Middle frontal gyrus (tissue), 1 donor: ENCODE data around the gene FUBP1.
"Not testable (repeated sequence)": the region's sequence is repeated elsewhere in the genome, so short reads cannot be mapped to it uniquely, and the experiment has no call there.

Experiments
- DNase-seq: peaks from one replicate; pipeline ENCODE4 v3.0.0-alpha.2; 2015; ENCODE audit warnings: low spot score; ENCODE audit errors: extremely low spot score

The FUBP1 gene

GRCh38 chr1:77989744-77990143 is 10.9 kb upstream of the FUBP1 start:
- DNase-seq, result no peak

DNA sequence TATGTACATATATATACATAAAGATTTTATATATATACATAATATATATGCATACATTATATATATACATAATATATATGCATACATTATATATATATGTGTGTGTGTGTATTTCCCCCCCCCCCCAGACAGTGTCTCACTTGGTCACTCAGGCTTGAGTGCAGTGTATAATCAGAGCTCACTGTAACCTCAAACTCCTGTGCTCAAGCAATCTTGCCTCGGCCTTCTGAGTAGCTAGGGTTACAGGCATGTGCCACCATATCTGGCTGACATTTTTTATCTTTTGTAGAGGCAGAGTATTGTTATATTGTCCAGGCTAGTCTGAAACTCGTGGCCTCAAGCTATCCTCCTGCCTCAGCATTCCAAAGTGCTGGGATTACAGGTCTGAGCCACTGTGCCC is 9.0 kb upstream of the FUBP1 start:
- DNase-seq, result no peak

- no peak for DNase-seq
Measured at GRCh38 chr1:77986810-77987209, 7.9 kb upstream of the FUBP1 start.

DNA sequence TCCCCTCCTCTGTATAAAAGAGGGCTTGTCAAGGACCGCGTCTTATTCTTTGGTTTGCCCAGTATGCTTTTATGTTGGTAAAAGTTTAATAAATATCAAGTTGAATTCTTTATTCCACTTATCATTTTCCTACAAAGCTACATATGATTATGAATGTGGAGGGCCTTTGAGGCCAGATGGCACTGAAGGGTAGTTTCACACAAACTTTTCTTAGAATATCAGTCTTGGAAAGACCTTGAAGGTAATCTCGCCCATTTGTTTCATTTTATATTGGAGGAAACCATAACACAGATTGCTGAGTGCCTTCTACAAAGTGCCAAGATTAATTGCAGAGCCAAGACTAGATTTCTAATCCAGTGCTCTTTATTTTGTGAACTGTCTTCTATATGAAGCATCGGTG is 5.8 kb upstream of the FUBP1 start:
- DNase-seq, result no peak

DNA sequence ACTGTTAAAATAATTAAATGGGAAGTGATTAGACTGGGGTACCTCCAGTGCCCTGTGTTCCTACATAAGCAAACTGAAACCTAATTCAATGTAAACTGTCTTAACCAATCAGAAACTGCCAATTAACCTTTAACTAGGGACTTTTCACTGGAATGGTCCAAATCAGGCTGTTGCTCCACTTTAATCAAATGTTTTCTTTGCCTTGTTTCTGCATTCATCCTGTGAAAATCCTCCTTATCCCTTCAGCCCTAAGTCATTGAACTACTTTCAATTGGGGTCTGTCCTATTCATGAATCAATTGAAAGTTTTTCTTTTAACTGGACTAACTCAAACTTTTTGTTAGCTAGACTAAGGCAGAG is 5.1 kb upstream of the FUBP1 start:
- DNase-seq, result no peak

DNA sequence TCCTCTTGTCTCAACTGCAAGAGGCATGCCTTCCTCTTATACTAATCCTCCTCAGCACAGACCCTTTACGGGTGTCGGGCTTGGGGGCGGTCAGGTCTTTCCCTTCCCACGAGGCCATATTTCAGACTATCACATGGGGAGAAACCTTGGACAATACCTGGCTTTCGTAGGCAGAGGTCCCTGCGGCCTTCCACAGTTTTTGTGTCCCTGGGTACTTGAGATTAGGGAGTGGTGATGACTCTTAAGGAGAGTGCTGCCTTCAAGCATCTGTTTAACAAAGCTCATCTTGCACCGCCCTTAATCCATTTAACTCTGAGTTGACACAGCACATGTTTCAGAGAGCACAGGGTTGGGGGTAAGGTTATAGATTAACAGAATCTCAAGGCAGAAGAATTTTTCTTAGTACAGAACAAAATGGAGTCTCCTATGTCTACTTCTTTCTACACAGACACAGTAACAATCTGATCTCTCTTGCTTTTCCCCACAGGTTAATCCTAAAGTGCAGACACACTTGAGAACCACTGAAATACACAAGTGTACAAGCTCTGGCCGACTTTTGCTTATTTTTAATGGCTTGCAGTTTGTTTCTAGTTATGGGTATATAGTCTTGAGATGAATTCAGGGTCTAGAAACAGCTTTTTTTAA is 4.6 kb upstream of the FUBP1 start:
- not testable (repeated sequence) for DNase-seq

- DNase-seq, result peak; percentile 33
Measured at GRCh38 chr1:77978293-77978968, 441 bp downstream of the FUBP1 start.

DNA sequence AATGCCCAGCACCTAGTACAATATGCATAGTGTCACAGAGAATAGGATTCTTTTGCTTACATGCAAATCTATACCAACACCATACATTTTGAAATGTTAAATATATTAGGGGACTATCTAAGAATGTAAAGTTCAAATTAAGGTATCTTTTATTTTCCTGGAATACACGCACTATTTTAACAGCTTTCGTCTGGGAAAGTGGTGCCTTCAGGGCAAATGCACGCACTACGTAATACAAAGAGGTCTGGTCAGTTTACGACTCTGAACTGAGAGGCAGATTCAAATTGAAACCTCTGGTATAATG is 931 bp downstream of the FUBP1 start:
- DNase-seq, result no peak

GRCh38 chr1:77976433-77977076 is 2.3 kb downstream of the FUBP1 start:
- no peak for DNase-seq

DNA sequence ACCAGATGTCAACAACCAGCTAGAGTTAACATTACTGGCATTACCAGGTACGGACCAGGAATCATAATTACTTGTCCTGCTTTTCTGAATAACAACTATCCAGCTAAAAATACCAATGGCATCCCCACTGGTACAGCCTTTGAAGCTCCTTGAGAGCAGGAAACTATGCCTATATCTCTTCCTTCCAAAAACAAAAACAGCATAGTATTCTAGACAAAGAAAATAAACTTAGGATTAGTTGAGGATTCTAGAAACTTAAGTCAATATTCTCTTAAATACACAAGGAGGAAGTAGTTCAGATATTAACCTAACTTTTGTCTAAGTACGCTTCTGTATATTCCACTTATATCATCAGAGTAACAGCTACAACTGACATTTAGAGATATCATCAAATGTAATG is 3.0 kb downstream of the FUBP1 start:
- DNase-seq, result no peak

DNA sequence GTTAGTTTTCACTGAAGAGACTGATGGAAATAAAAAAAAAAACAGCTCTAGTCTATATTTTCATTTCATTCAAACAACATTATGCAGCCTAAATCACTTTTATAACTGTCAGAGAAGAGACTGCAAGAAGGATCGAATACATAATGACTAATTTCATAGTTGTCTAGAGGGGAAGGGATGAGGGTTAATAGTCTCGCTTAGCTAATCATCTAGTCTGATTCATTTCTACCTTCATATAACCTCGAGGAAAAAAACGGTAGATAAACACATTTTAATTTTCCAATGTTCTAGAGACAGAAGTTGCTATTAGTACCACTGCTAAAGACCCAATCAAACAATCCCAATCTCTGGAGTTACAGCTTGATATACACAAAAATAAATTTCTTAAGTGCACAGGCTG is 3.5 kb downstream of the FUBP1 start:
- DNase-seq, result no peak

DNA sequence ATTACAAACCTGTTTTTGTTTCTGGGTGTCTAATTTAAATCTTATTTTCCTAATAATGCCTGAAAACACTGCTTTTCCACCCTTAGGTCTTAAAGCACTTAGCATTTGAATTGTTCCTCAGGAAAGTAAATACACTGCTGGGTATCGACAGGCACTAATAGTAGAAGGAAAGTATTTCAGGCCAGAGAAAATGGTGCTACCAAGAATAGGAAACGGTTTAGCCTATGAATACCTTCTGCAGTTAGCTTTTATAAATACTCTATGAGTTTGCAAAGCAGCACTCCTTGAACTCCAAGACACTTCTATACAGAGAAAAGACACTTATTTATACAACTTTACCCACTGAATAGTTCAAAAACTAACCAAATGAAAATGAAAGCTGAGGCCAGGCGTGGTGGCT is 6.8 kb downstream of the FUBP1 start:
- DNase-seq, result no peak

DNA sequence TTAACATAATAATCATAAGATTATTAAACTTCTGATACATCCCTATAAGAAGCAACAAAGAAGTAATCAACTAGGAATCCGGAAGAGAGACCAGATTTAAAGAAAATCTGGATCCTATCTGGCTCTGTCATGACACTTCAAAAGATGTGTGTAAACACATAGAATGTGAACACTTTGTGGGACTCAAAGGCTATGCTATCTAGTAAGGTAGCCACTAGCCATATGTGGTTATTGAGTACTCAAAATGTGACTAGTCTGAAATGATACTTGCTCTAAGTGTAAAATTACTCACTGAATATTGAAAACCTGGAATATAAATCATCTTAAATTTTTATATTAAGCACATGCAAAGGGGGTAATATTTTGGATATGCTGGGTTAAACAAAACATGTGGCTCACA is 8.7 kb downstream of the FUBP1 start:
- no peak for DNase-seq

DNA sequence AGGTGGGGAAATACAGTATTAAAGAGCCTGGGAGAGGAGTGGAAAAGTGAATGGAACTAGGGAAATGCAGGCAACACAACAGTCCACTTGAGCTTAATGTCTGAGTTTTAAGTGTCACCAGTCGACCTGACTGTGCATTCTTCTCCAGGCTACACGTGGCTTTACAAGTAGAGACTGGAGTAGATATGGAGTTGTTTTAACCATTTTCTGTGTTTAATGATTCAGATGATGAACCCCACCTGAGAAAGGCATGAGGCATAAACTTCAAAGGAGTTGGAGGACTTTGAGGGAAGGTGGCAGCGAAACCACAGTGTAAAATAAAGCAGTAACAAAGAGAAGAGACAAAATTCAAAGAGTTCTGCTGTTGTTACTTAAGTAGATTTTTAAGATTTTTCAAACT is 12.6 kb downstream of the FUBP1 start:
- no peak for DNase-seq

DNA sequence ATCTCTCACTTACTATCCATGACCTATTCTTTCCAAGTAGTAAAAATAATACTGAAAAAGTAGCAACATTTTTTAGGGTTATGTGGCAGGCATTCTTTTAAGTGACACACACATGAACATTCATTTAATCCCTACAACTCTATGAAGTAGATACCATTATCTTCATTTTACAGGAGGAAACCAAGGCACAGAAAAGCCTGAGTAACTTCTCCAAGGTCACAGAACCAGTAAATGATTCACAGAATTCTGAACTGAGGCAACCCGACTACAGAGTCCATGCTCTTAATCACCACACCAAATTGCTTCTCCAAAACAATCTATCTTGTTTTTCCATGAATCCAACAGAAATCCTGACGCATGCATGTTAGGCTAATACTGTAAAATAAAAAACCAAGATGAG is 17.5 kb downstream of the FUBP1 start:
- DNase-seq, result no peak

DNA sequence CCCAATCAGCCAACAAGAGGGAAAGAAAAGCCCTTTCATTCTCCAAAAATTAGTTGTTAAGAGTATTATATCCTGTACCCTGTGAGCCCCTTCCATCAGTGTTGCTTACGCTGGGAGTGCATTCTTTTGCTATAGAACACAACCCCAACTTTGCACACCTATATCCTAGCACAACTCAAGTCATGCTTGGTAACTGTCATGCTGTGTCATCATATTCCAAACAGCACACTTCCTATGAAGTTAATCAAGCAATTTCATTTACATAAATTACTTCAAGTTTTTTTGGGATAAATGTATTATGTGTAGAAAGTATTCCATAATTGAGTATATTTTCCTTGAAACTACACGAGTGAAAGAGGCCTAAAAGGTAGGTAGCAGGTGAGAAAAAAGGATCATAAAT is 20.0 kb downstream of the FUBP1 start:
- DNase-seq, result no peak

- no peak for DNase-seq
Measured at GRCh38 chr1:77958391-77958790, 20.5 kb downstream of the FUBP1 start.

GRCh38 chr1:77956464-77956863 is 22.4 kb downstream of the FUBP1 start:
- no peak for DNase-seq

DNA sequence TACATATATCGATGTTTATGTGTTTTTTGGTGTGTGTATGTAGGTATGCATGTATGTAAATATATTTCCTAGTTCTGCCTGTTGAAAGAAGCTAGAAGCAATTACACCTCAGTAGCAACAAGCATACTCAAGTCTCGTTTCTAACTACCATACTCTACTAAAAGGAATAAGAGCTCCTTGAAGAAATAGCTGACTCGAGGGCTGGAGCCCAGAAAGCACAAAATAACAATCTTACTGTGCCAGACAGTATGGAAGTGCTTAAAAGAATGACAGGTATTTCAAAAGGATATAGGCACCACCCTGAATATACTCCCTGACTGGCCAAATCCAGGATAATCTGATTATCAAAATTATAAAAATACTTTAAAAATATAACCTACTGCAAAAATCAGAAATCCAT is 23.2 kb downstream of the FUBP1 start:
- DNase-seq, result no peak

DNA sequence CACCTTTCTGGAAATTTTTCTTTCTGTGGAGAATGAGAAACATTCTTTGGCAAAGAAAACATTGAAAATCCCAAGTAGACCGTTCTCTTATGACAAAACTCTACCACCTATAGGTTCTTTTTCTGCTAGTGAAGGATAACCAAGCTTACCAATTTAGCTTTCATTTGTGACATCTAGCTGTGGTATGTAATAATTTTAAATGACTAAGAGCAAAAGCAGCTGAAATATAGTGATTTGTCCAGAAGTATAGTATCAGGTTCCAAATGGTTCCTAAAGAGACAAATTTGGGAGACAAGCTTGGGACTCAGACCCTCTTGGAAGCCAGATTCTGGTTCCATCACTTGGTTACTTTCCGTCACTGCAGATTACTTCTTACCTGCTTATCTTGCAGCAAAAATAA is 24.4 kb downstream of the FUBP1 start:
- no peak for DNase-seq

DNA sequence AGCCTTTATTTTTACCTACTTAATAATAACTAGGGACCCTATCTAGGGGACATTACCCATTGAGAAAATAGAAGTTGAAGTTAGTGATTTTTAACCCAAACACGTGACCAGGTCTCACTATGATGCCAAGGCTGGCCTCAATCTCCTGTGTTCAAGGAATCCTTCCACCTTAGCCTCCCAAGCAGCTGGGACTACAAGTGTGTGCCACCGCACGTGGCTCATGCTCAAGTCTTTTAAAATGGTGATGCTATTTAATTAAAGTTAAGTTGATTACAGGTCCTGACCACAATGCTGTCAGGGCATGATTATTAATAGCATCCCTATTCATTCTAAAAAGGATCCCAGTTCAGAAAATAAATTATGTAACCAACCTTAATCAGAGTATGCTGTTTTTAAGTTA is 25.0 kb downstream of the FUBP1 start:
- no peak for DNase-seq

DNA sequence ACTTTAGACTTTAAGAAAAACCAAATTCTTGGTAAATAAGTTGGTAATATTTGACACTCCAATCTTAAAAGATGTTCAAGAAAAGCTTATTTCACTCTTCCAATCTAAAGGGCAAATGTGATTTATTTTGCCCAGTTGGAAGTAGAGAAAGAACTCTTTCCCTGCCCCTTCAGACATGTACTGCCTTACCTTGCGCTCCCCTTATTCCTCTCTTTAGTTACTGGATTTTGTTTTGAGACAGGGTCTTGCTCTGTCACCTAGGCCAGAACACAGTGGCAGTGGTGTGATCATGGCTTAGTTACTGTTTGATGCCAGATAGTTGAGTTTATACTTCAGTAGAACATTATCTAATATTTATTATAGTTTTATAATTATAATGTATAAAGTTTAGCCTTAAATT is 27.5 kb downstream of the FUBP1 start:
- no peak for DNase-seq

- no peak for DNase-seq
Measured at GRCh38 chr1:77950873-77951272, 28.0 kb downstream of the FUBP1 start.
